HepG2 (cell line): ENCODE data around the gene PITHD1. TPM values are rescaled to one million over a fixed set of nuclear protein-coding genes. Genes with fewer than 3 reads are reported as not detected.

Experiments
- ATAC-seq: fragments of 200-7000 bp; cut with Tn5 transposase; 3 replicates; pipeline ENCODE4 v1.9.1; 2020; ENCODE audit warnings: mild to moderate bottlenecking, moderate library complexity
- BruUV-seq: library from RNA; stranded (reverse); fragments of 400-500 nt; replicated peaks from 2 replicates; lab custom pipeline; 2021; lab: Mats Ljungman, UMichigan
- CTCF ChIA-PET: fragments of 300-600 bp; formaldehyde crosslinking; extraction: SDS; loops from one replicate; lab custom pipeline; 2021; ENCODE audit warnings: low total read pairs, inconsistent platforms, low intra/inter-chr PET ratio; lab: Yijun Ruan, JAX
- POLR2A ChIA-PET: fragments of 350-600 bp; sonication (Branson Sonifier 250); formaldehyde crosslinking; loops from one replicate; lab custom pipeline; 2020; ENCODE audit warnings: antibody characterized with exemption, inconsistent platforms; lab: Yijun Ruan, JAX
- DNase-seq: peaks from one replicate; pipeline ENCODE4 v3.0.0-alpha.2; 2015; ENCODE audit warnings: low spot score
- FAIRE-seq: peaks from 3 replicates; lab custom pipeline; 2011; peaks lifted over from hg19 to GRCh38; lab: Jason Lieb, UNC
- H2AFZ ChIP-seq: one replicate; pipeline ENCODE4 v1.6.1; 2011; ENCODE audit warnings: low read length, inconsistent platforms
- H3K27ac ChIP-seq: fragments of 300-600 bp; 3 replicates; pipeline ENCODE4 v1.8.0; 2011; ENCODE audit warnings: mixed run types, mild to moderate bottlenecking, mixed read lengths, low read length, inconsistent platforms; ENCODE audit not compliant: insufficient read depth; ENCODE audit errors: extremely low read length
- H3K27me3 ChIP-seq, 2 experiments: fragments of 200-600 bp in 1 of 2; 2 replicates in 1 of 2; 3 replicates in 1 of 2; pipeline versions ENCODE4 v1.6.0 to v1.8.0; 2011; ENCODE audit warnings: low read length in 2 of 2, mild to moderate bottlenecking in 2 of 2, moderate library complexity in 2 of 2, inconsistent platforms in 1 of 2; ENCODE audit not compliant: insufficient read depth in 2 of 2, control insufficient read depth in 1 of 2
- H3K36me3 ChIP-seq, 2 experiments: fragments of 200-600 bp in 1 of 2; replicated peaks in 1 of 2; 2 replicates in 1 of 2; 3 replicates in 1 of 2; pipeline versions ENCODE4 v1.5.1 to v1.8.0; 2011; ENCODE audit warnings: low read length in 2 of 2, inconsistent platforms in 1 of 2; ENCODE audit not compliant: insufficient read depth in 2 of 2, control insufficient read depth in 1 of 2
- H3K4me1 ChIP-seq: 2 replicates; pipeline ENCODE4 v1.5.1; 2012; ENCODE audit warnings: low read length, inconsistent platforms; ENCODE audit not compliant: insufficient read depth
- H3K4me2 ChIP-seq: 2 replicates; pipeline ENCODE4 v1.6.0; 2011; ENCODE audit warnings: low read depth, low read length, inconsistent platforms
- H3K4me3 ChIP-seq, 3 experiments: fragments of 200-600 bp in 1 of 3; sonication (generic), shearing (Covaris generic) in 1 of 3; replicated peaks in 1 of 3; 2 replicates each; pipeline ENCODE4 v1.5.1; 2011 to 2016; ENCODE audit warnings: low read length in 3 of 3, inconsistent platforms in 2 of 3, low read depth in 2 of 3, mild to moderate bottlenecking in 2 of 3, control low read depth in 1 of 3, mixed read lengths in 1 of 3; ENCODE audit not compliant: insufficient read depth in 1 of 3
- H3K79me2 ChIP-seq: one replicate; pipeline ENCODE4 v1.6.1; 2011; ENCODE audit warnings: low read length, inconsistent platforms; ENCODE audit not compliant: insufficient read depth
- H3K9ac ChIP-seq: 2 replicates; pipeline ENCODE4 v1.6.0; 2011; ENCODE audit warnings: mild to moderate bottlenecking, low read depth, low read length, inconsistent platforms; ENCODE audit not compliant: insufficient read depth
- H3K9me3 ChIP-seq: 2 replicates; pipeline ENCODE4 v1.5.1; 2012; ENCODE audit warnings: mild to moderate bottlenecking, low read length
- H4K20me1 ChIP-seq: 2 replicates; pipeline ENCODE4 v1.6.0; 2011; ENCODE audit warnings: inconsistent platforms, mild to moderate bottlenecking, low read length, moderate library complexity; ENCODE audit not compliant: insufficient read depth
- AGO2 ChIP-seq: fragments of 200-400 bp; formaldehyde crosslinking; optimal IDR thresholded peaks from 2 replicates; pipeline ENCODE3; 2017; ENCODE audit warnings: mild to moderate bottlenecking, low read depth, low read length, moderate library complexity
- CREM ChIP-seq, 2 experiments: sonication (generic) in 1 of 2; formaldehyde crosslinking in 1 of 2; IDR thresholded peaks; 2 replicates each; pipeline versions ENCODE4 v1.4.0 to v1.6.1; 2016 to 2020; ENCODE audit warnings: antibody characterized with exemption in 1 of 2, mild to moderate bottlenecking in 1 of 2, missing genetic modification reagents in 1 of 2
- NR2F1 ChIP-seq, 2 experiments: fragments of 450-650 bp in 1 of 2; formaldehyde crosslinking in 1 of 2; IDR thresholded peaks; 2 replicates each; pipeline versions ENCODE4 v1.5.0 to v1.6.1; 2016 to 2020; ENCODE audit warnings: mild to moderate bottlenecking in 1 of 2, missing compliant biosample characterization in 1 of 2, missing genetic modification reagents in 1 of 2, moderate library complexity in 1 of 2
- RBM22 ChIP-seq: fragments of 200-400 bp; formaldehyde crosslinking; optimal IDR thresholded peaks from 2 replicates; pipeline ENCODE3; 2017; ENCODE audit warnings: mild to moderate bottlenecking, low read length, moderate library complexity
- SOX6 ChIP-seq, 2 experiments: fragments of 450-650 bp in 1 of 2; sonication (generic) in 1 of 2; formaldehyde crosslinking in 1 of 2; IDR thresholded peaks; 2 replicates each; pipeline versions ENCODE4 v1.4.0 to v1.6.1; 2017 to 2020; ENCODE audit warnings: antibody characterized with exemption in 1 of 2, mild to moderate bottlenecking in 1 of 2, missing genetic modification reagents in 1 of 2
- SPEN ChIP-seq: sonication (generic); formaldehyde crosslinking; IDR thresholded peaks from 2 replicates; pipeline ENCODE4 v1.5.1; 2020; ENCODE audit warnings: low read depth, mild to moderate bottlenecking, missing genetic modification reagents
- ZBTB38 ChIP-seq: sonication (generic); formaldehyde crosslinking; IDR thresholded peaks from 2 replicates; pipeline ENCODE4 v1.5.1; 2020; ENCODE audit warnings: mild to moderate bottlenecking, missing genetic modification reagents
- ZFP41 ChIP-seq: sonication (generic); formaldehyde crosslinking; IDR thresholded peaks from 2 replicates; pipeline ENCODE4 v1.4.0; 2020; ENCODE audit warnings: mild to moderate bottlenecking, missing genetic modification reagents, borderline replicate concordance
- ZNF121 ChIP-seq: sonication (generic); formaldehyde crosslinking; IDR thresholded peaks from 2 replicates; pipeline ENCODE4 v1.5.0; 2020; ENCODE audit warnings: mild to moderate bottlenecking, missing genetic modification reagents
- ZNF234 ChIP-seq: sonication (generic); formaldehyde crosslinking; conservative IDR thresholded peaks from 2 replicates; pipeline ENCODE4 v1.5.1; 2020; ENCODE audit warnings: mild to moderate bottlenecking, missing genetic modification reagents
- ZNF256 ChIP-seq: sonication (generic); formaldehyde crosslinking; conservative IDR thresholded peaks from 2 replicates; pipeline ENCODE4 v1.4.0; 2020; ENCODE audit warnings: missing genetic modification reagents
- ZNF749 ChIP-seq: sonication (generic); formaldehyde crosslinking; IDR thresholded peaks from 2 replicates; pipeline ENCODE4 v1.8.0; 2022; ENCODE audit warnings: mild to moderate bottlenecking, missing genetic modification reagents, moderate library complexity, borderline replicate concordance
- WGBS: methylation state at CpG from one replicate; pipeline ENCODE4 v1.1.6; 2017; ENCODE audit warnings: low lambda C conversion rate; 5-methylcytosine and 5-hydroxymethylcytosine counted together
- in situ Hi-C: cut with HindIII; loops from 2 replicates; pipeline ENCODE4 v1.10.0; 2017; ENCODE audit warnings: low pct_unique_long_range_greater_than_20kb; ENCODE audit not compliant: extremely low pct_ligation_motif_present
- intact Hi-C: fragments of 100-400 bp; cut with micrococcal nuclease; formaldehyde crosslinking; loops from one replicate; pipeline ENCODE4 v1.10.0; 2022; ENCODE audit not compliant: unreplicated experiment
- polyA plus RNA-seq, 8 experiments: library from polyadenylated mRNA; depleted of rRNA in 3 of 8; stranded (reverse) in 7 of 8; unstranded in 1 of 8; fragments of >200 nt; fragmentation: Illumina TruSeq in 4 of 8; extraction: Trizol in 4 of 8; gene quantifications; 2 replicates each; pipeline versions ENCODE4 v1.2.1 to v1.2.3, GENCODE V29; 2011 to 2016; ENCODE audit warnings: low read depth in 4 of 8, missing spikeins in 1 of 8, mixed read lengths in 1 of 8; ENCODE audit not compliant: insufficient read depth in 1 of 8
- total RNA-seq, 5 experiments: library from RNA; depleted of rRNA; stranded (reverse); fragments of >200 nt; fragmentation: Illumina TruSeq; extraction: Trizol; gene quantifications; 2 replicates each; pipeline ENCODE4 v1.2.3, GENCODE V29; 2016; ENCODE audit warnings: low read depth in 1 of 5
- TF ChIP-seq, protein P1 (sequence below): sonication (generic); formaldehyde crosslinking; IDR thresholded peaks from 2 replicates; pipeline ENCODE4 v1.5.0; 2020; ENCODE audit warnings: missing genetic modification reagents
- TF ChIP-seq, protein P2 (sequence below): sonication (generic); formaldehyde crosslinking; IDR thresholded peaks from 2 replicates; pipeline ENCODE4 v1.4.0; 2020; ENCODE audit warnings: missing genetic modification reagents
- TF ChIP-seq, protein P3 (sequence below): sonication (generic); formaldehyde crosslinking; IDR thresholded peaks from 2 replicates; pipeline ENCODE4 v1.5.0; 2020; ENCODE audit warnings: mild to moderate bottlenecking, missing genetic modification reagents

The PITHD1 gene
- total and polyA plus RNA-seq, 2 of the 13 experiments (the other 11 are each of a cell fraction or from before 2014, with no cell fraction given): 28.0 to 37.3 TPM

DNA sequence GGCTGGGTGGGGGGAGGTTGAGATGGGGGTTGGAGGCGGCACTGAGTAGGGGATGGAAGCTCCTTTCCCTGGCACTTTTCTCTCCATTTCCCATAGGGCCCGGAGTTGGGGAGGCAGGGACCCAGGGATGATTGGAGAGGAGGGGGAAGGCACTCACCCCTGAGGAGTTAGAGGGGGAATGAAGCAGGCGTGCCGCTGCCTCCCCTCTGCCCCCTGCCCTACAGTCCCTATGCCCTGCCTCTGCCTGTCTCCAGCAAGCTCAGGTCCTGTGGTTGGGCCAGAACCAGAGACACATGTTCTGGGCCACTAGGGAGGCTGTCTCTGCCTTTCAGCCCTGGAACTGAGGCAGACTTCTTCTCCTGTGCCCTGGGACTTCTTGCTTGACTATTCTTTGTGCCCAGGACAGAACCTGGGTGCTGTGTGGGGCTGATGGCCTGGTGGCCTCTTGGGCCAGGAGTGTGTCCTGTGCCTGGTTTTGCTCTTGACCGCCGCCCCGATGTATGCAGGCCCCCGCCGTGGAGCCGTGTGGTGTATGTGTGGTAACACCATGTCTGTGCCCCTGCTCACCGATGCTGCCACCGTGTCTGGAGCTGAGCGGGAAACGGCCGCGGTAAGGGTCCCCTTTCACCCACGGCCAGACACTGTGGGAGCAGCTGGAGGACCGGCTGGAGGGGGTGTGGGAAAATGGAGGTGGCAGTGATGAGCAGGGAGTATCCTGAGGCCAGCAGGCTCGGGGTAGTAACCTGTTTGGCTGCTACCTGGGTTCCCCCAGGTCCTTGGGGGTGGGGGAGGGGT is 14.1 kb downstream of the PITHD1 start:
- intact Hi-C loops: no loop called here
- peaks cover 22% of the 10 kb centered on the region for H3K79me2 ChIP-seq
- peak overlapping the region; percentile 88 to 98 (median 97) for H3K4me3 ChIP-seq
- H3K27ac ChIP-seq: peak overlapping the region; percentile 32
- H3K9ac ChIP-seq: peak overlapping the region; percentile 88
- TF ChIP-seq, protein P1, sequence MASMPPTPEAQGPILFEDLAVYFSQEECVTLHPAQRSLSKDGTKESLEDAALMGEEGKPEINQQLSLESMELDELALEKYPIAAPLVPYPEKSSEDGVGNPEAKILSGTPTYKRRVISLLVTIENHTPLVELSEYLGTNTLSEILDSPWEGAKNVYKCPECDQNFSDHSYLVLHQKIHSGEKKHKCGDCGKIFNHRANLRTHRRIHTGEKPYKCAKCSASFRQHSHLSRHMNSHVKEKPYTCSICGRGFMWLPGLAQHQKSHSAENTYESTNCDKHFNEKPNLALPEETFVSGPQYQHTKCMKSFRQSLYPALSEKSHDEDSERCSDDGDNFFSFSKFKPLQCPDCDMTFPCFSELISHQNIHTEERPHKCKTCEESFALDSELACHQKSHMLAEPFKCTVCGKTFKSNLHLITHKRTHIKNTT (CRISPR knock-in tag): no peak
- TF ChIP-seq SOX6 (IDR thresholded peaks at IDR 0.05) (no peak), SOX6 (CRISPR knock-in tag; IDR thresholded peaks at IDR 0.05) (no peak), CREM (IDR thresholded peaks at IDR 0.05) (no peak), CREM (CRISPR knock-in tag; IDR thresholded peaks at IDR 0.05) (no peak), ZNF121 (CRISPR knock-in tag) (no peak), NR2F1 (CRISPR knock-in tag; IDR thresholded peaks at IDR 0.05) (no peak), ZBTB38 (CRISPR knock-in tag) (0 out of 2 replicates have a peak, but pooled peaks have one; percentile 25), RBM22 (no peak), ZNF234 (no peak), ZFP41 (CRISPR knock-in tag) (no peak), ZNF256 (no peak), ZNF749 (CRISPR knock-in tag) (no peak), SPEN (CRISPR knock-in tag) (no peak), AGO2 (peak; percentile 44)
- TF ChIP-seq, protein P2, sequence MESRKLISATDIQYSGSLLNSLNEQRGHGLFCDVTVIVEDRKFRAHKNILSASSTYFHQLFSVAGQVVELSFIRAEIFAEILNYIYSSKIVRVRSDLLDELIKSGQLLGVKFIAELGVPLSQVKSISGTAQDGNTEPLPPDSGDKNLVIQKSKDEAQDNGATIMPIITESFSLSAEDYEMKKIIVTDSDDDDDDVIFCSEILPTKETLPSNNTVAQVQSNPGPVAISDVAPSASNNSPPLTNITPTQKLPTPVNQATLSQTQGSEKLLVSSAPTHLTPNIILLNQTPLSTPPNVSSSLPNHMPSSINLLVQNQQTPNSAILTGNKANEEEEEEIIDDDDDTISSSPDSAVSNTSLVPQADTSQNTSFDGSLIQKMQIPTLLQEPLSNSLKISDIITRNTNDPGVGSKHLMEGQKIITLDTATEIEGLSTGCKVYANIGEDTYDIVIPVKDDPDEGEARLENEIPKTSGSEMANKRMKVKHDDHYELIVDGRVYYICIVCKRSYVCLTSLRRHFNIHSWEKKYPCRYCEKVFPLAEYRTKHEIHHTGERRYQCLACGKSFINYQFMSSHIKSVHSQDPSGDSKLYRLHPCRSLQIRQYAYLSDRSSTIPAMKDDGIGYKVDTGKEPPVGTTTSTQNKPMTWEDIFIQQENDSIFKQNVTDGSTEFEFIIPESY (CRISPR knock-in tag): peak; percentile 48; the same call in 1 of the 2 replicates
- TF ChIP-seq, protein P3, sequence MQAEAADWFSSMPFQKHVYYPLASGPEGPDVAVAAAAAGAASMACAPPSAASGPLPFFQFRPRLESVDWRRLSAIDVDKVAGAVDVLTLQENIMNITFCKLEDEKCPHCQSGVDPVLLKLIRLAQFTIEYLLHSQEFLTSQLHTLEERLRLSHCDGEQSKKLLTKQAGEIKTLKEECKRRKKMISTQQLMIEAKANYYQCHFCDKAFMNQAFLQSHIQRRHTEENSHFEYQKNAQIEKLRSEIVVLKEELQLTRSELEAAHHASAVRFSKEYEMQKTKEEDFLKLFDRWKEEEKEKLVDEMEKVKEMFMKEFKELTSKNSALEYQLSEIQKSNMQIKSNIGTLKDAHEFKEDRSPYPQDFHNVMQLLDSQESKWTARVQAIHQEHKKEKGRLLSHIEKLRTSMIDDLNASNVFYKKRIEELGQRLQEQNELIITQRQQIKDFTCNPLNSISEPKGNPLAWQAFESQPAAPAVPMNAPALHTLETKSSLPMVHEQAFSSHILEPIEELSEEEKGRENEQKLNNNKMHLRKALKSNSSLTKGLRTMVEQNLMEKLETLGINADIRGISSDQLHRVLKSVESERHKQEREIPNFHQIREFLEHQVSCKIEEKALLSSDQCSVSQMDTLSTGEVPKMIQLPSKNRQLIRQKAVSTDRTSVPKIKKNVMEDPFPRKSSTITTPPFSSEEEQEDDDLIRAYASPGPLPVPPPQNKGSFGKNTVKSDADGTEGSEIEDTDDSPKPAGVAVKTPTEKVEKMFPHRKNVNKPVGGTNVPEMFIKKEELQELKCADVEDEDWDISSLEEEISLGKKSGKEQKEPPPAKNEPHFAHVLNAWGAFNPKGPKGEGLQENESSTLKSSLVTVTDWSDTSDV (CRISPR knock-in tag): no peak
- FAIRE-seq (no peak), DNase-seq (no peak), ATAC-seq (no peak)
- in situ Hi-C loops: no loop called here
- peak overlapping the region; percentile 99 for H3K4me2 ChIP-seq
- H3K27me3 ChIP-seq: no peaks in the 10 kb centered on the region; a peak in 1 of 5 replicates
- peaks cover 4% of the 10 kb centered on the region; the same call in 1 of the 2 replicates for H4K20me1 ChIP-seq
- BruUV-seq: no TSS peak
- peaks cover 15 to 43% of the 10 kb centered on the region in 2 experiments; a peak in 4 of 5 replicates for H3K36me3 ChIP-seq
- H2AFZ ChIP-seq: no peak overlapping the region
- peaks cover 34% of the 10 kb centered on the region for H3K4me1 ChIP-seq
- ChIA-PET POLR2A (interaction anchor here (0.9 to 4.5 kb wide), 5 partner anchors 8 to 100 kb away, joined by 3 to 101 read pairs (median 11); partner anchors contain the start of genes GALE, PITHD1 and RPL11), CTCF (no interaction called here)
- 84% methylated on average over 11 of the region's 19 CpGs for WGBS
- no peaks in the 10 kb centered on the region for H3K9me3 ChIP-seq
